HG03442 (cell line): ENCODE results near the gene NUP160.
"Not testable (repeated sequence)": the region's sequence is repeated elsewhere in the genome, so short reads cannot be mapped to it uniquely, and the experiment has no call there.

ENCODE experiments used
- ATAC-seq: cut with Tn5 transposase; IDR thresholded peaks from one replicate; pipeline ENCODE4 v1.9.1; 2021; ENCODE audit warnings: mild to moderate bottlenecking, moderate library complexity; ENCODE audit not compliant: unreplicated experiment

NUP160 gene

DNA sequence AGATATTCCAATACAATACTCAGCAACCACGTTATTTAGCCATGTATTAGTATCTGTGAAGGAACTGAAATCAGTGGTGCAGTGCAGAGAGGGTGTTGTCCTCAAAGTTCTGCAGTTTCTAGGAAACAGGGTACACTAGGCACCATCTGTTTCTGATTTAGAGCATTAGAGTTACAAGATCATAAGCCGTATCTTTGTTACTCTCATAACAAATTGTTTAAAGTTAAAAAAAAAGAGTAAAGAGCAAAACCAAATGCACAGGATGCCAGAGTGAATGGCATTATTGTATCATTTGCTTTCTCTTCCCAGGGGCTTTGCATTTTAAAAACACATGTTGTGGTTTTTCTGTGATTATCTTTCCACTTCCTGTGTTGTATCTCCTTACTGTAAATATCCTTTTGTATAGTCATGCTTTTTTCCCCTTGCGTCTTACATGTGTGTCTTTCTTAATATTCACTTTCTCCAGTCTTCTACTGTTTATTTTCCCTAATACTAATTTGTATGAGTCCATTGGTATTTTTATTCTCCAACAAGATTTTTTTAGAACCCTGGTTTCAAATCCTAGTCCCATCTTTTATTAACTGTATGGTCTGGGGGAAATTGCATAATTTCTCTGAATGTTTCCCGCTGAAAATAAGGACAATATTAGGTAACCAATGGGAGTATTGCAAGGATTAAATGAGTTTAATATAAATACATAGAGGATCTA lies 15.2 kb upstream of the NUP160 start:
- peak; percentile 69 for ATAC-seq

DNA sequence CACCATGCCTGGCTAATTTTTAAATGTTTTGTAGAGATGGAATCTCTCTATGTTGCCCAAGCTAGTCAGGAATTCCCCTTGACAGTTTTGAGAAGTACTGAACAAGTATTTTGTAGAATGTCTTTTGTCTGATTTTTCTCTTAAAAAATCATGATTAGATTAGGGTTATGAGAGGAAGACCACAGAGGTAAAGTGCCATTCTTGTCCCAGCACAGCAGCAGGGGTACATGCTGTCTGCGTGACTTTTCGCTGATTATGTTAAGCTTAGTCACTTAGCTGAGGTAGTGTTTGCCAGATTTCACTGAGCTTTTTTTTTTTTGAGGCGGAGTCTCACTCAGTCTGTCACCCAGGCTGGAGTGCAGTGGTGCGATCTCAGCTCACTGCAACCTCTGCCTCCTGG lies 13.6 kb upstream of the NUP160 start:
- ATAC-seq = no peak

DNA sequence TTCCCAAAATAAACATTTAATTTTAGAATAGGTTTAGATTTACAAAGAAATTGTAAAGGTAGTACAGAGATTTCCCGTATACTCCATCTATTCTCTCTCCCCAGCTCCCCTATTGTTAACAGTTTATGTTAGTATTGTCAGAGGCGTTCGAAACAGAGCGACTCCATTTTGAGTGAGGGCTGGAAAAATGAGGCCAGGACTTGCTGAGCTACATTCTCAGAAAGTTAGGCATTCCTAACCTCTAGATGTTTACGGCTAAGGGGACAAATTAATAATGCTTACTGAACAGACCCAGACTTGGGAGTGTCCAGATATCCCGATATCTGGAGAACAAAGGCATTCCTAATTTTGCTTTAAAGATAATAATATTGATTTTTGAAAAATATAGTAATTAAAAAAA lies 12.4 kb upstream of the NUP160 start:
- ATAC-seq = no peak

DNA sequence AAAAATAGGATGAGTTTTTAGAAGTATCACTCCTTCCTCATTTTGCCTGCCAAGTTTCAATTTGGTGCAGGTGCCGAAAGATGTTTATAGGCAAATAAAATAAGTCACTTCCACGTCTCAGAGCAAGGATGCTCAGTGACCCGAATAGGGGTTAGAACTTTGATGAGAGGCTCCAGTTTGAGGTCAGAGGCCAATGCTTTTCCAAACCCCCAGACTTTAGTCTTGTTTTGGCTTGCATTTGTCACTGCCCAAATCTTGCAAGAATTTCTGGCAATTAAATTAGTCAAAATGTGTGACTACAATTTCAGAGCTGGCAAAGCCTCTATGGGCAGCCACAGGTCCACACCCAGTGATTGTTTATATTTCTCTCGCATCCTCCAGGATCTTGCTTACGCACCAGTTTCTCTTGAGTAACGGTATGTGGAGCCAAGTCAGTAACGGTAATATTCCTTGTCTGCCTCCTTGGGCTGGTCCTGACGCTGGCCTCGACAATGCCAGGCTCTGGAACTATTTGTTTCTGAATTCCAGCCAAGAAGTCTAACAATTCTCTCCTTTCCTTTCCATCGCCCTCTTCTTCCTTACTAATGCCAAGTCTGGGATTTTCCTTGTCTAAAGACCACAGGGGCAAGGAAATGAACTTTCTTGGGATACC lies 9.9 kb upstream of the NUP160 start:
- no peak for ATAC-seq

DNA sequence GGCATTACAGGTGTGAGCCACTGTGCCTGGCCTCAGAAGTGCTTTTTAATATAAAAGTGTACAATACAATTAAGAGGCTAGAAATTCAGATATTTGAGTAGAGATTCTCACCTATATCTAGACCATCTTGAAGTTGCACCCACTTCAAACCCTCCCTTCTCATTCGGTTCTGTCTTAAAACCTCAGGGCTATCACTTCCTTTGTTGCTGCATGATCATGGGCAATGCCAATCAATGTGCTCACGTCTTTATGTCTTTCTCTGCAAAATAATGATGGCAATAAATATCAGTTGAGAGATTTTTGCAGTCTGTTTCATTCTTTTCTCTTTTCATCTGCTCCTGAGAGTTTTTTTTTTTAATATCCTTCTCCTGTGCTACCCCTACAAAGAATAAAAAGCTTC lies 9.3 kb upstream of the NUP160 start:
- no peak for ATAC-seq

DNA sequence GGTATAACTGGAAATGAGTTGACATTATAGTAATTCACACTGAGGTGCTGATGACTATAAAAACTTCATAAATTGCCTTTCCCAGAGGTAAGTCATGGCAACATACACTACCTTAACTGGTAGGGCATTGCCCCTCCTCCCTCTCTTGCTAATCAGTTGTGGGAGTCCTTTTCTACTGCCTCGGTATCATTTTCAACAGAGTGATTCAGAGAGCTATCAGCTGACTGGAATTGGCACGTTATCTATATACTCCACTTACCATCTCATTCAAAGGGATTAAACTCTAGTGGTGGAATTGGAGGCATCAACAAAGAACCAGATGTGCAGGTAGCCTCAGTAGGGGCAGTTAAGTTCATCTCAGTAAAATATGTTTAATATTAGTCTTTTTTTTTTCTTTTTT lies 8.0 kb upstream of the NUP160 start:
- ATAC-seq = no peak

DNA sequence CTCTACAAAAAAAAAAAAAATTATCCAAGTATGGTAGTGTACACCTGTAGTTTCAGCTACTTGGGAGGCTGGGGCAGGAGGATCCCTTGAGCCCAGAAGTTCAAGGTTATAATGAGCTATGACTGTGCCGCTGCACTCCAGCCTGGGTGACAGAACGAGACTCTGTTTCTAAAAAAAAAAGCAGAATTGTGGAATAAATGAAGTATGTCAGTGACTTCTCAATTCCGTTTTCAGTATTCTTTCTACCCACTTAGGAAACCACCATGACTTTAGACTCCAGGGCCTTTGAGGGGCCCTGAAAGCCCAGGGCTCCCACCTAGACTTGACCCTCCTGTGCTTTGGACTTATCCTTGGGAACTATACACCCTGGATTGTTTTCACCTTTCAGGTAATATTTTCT lies 6.5 kb upstream of the NUP160 start:
- peak; percentile 41 for ATAC-seq

DNA sequence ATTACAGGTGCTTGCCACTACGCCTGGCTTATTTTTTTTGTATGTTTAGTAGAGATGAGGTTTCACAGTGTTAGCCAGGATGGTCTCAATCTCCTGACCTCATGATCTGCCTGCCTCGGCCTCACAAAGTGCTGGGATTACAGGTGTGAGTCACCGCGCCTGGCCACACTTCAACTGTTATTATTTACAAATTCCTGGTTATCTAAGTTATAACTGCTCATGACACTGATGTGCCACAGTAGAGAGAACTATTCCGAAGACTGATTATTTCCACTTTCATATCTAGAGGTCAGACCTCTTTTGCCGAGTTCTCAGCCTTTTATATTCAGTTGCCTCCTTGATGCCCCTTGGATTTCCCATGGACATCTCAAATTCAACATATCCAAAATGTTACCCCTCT lies 3.9 kb upstream of the NUP160 start:
- ATAC-seq = no peak

DNA sequence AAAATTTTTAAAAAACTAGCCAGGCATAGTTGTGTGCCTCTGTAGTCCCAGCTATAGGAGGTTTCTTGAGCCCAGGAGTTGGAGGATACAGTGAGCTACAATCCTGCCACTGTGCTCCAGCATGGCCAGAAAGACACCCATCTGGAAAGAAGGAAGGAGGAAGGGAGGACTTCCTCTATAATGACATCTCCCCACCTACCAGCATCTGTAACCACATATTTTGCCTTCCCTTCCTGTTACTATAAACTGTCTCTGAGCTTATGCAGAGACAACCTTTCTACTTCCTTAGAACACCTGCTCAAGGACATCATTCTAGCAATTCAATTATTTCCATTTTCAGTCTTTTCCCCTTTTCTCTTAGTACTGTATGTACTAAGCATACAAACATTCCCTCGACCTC lies 2.2 kb upstream of the NUP160 start:
- ATAC-seq = peak; percentile 28

DNA sequence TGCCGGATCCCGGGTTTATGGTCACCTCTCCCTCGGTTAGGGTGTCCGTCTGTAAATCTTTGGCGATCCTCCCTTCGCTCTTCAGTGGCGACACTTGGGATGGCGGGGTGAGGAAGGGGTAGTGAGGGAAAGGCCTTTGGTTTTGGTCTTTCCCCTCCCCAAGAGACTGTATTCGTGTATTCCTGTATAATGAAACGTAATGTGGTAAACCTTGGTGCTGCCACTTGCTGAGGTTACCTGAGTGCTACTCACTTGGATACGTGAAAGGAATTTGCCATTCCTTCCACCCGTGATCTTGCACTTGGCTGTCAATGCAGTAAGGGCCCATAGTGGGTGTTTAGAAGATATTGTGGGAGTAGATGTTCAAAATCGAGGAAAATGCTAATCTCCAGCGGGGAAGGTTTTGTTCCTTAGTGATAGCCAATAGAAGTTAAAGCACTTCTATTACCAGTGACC lies 578 bp upstream of the NUP160 start:
- ATAC-seq = no peak

DNA sequence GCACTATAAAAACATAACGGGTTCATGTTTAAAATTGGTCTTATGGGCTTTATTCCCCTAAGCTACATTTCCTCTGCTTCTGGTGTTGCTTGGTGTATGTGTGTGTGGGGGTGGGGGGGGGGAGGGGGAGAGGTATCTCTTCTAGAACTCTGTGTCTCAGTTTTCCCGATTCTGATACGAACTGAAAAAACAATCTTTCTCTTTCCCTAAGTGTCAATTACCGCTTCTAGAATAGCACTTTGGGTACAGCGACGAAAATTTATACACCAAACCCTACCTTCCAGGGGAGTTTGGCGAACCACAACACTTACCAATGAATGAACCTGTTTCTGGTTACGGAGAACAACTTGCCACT lies 636 bp downstream of the NUP160 start:
- no peak for ATAC-seq

DNA sequence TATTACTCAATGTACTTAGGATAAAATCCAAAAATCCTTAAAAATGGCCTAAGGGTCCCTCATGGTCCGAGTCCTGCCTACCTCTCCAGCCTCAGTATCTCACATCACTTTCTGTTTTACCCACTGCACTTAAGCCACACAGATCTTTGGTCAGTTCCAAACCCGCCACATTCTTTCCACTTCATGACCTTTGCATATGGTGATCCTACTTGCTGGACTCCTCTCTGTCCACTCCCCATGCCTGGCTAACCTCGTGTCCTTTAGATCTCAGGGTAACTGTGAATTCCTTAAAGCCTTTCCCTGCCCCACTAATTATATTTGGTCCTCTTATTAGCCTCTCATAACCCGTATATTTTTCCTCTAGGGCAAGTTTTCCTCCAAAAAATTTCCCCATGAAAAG lies 1.2 kb downstream of the NUP160 start:
- no peak for ATAC-seq

DNA sequence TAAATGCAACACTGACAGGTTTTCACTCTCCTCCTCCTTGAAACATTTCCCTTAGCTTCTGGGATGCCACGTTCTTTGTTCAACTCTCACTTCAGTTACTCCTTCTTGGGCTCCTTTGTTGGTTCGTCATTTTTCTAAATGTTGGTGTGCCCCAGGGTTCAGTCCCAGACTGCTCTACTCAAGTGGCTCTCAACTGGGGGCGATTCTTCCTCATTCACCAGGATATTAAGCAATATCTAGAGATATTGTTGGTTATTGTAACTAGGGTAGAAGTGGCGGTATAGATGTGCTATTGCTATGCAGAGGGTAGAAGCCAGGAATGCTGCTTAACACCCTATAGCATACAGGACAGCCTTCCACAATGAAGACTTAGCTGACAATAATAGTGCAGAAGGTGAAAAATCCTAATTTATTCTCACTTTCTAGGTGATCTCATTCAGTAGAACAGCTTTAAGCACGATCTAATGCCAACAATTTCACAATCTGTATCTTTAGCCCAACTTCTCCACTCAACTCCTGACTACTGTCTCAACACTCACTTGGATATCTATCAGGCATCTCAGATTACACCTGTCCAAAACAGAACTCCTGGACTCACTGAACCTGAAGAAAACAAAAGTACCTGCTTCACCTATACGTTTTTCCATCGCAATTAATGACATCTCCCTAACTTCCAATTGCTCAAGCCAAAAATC lies 4.6 kb downstream of the NUP160 start:
- ATAC-seq = no peak

DNA sequence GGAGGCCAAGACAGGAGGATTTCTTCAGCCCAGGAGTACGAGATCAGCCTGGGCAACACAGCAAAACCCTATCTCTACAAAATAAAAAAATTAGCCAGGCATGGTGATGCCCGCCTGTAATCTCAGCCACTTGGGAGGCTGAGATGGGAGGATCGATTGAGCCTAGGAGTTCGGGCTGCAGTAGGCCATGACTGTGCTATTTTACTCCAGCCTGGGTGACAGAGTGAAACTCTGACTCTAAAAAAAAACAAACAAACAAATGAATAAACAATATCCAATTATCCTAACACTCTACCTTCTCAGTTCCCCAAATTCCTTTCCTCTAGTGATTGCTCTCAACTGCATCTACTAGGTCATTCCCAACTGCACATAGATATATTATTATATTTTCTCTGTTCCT lies 5.4 kb downstream of the NUP160 start:
- ATAC-seq = no peak

DNA sequence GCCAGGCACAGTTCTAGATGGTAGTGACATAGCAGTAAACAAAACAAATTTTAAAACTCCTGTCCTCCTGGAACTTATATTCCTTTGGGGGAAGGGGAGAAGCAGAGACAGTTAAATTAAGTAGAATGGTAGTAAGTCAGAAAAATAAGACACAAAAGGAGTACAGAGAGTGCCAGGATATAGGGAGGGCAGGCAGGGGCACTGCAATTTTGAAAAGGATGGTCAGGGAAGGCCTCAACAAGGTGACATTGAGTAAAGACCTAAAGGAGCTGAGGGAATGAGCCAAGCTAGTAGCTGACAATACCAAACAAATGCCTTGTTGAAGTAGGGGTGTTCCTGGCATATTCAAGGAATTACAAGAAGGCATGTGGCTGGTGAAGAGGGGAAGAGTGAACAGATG lies 10.2 kb downstream of the NUP160 start:
- no peak for ATAC-seq

DNA sequence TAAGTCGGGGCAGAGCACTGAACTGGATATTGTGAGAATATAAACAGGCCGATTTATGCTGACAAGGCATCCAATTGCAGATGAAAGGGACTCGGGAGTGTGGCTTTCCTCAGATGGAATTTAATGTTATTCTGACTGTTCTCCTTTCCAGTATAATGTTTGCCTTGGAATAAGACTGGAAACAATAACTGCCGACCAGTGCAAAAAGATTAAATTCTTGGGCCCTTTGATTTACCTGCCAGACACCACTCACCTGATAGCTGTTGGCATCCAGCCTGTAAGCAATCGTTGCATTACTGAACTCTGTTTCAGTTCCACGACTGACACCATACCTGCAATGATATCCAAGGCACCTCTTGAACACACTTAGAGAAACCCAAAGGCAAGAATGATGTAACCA lies 10.9 kb downstream of the NUP160 start:
- ATAC-seq = no peak

DNA sequence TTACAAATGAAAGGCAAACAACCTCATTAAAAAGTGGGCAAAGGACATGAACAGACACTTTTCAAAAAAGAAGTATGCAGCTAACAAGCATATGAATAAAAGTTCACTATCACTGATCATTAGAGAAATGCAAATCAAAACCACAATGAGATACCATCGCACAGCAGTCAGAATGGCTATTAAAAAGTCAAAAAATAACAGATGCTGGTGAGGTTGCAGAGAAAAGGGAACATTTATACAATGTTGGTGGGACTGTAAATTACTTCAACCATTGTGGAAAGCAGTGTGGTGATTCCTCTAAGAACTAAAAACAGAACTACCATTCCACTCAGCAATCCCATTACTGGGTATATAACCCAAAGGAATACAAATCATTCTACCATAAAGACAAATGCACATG lies 18.1 kb downstream of the NUP160 start:
- not testable (repeated sequence) for ATAC-seq

DNA sequence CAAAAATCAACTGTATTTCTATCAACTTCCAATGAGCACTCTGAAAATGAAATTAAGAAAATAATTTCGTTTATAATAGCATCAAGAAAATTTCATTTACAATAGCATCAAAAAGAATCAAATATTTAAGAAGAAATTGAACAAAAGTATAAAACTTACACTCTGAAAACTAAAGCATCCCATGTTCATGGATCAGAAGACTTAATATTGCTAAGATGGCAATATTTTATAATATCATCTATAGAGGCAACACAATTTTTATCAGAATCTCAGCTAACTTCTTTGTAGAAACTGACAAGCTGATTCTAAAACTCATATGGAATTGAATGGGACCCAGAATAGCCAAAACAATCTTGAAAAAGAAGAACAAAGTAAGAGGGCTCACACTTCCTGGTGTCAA lies 19.9 kb downstream of the NUP160 start:
- ATAC-seq = no peak

DNA sequence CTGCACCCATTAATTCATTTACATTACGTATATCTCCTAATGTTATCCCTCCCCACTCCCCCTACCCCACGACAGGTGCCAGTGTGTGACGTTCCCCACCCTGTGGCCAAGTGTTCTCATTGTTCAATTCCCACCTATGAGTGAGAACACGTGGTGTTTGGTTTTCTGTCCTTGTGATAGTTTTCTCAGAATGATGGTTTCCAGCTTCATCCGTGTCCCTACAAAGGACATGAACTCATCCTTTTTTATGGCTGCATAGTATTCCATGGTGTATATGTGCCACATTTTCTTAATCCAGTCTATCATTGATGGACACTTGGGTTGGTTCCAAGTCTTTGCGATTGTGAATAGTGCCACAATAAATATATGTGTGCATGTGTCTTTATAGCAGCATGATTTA lies 25.5 kb downstream of the NUP160 start:
- ATAC-seq = not testable (repeated sequence)

DNA sequence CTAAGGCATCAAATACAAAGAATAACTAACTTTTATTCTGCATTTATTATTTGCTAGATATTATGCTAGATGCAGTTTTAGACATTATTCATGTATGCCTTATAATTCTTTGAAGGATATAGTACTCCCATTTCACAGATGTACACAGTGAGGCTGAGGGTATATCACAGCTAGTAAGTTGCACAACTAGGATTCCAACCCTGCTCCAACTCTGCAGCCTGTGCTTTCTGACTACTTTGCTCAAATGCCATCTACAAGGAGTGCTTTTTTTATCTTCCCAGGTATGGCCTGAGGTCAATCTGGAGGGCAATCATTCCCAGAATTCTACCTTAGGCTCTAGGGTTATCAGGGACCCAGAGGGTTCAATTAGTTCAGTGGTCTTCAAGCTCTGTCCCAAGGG lies 28.4 kb downstream of the NUP160 start:
- ATAC-seq = no peak

DNA sequence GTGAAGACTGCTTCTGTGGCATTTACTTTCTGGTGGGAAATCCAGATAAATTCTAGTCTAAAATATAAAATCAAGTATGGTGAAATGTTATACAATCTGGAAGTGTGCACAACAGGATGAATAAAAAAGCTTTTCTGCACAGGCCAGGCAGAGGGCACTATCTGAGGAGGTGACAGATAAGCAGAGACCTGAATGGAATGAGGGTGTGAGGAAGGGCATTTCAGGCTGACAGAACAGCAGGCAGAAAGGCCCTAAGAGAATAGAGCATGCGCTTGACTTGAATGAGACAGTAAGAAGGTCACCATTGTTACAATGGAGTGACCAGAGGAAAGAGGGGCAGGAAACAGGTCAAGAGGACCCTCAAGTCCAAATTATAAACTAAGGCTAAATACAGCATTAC lies 47.4 kb downstream of the NUP160 start:
- ATAC-seq = no peak

DNA sequence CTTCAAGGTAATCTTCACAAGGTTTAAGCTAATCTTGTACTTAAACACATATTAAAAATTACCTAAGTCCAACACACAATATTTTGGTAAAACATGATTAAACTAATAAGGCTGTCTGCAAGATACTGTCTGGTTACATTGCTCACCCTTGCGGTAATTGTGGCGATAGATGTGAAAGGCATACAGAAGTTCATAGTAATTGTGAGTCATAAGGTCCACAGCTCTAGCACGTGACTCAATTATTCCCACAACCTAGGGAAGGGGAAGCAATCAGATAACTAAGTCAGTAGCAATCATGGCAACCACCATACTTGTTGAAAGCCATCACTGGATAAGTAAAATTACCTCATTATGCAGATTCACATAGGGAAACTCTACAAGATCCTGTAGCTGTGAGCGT lies 50.5 kb downstream of the NUP160 start:
- ATAC-seq = no peak
